Skin of body (tissue), 2 donors: ENCODE results near the gene HID1. TPM values are rescaled to one million over a fixed set of nuclear protein-coding genes. Genes with fewer than 3 reads are reported as not detected.
"Not testable (repeated sequence)": the region's sequence is repeated elsewhere in the genome, so short reads cannot be mapped to it uniquely, and the experiment has no call there.

Experiments
- DNase-seq: peaks from one replicate; lab custom pipeline; 2025; lab: John Stamatoyannopoulos, UW
- total RNA-seq: library from RNA; depleted of rRNA; stranded (reverse); fragments of >200 nt; gene quantifications from one replicate; pipeline ENCODE4 v1.2.3, GENCODE V29; 2014

Gene HID1
- total RNA-seq, 1 donor from 2014 or later: 4.0 TPM

- DNase-seq: no peak
These were observed 48.2 kb downstream of the HID1 start, which contains the start of gene OTOP2 for GRCh38 chr17:74924250-74924948. OTOP2 (plus strand) TSS chr17:74924273; CDS start chr17:74924633, 360 bp downstream.

GRCh38 chr17:74923538-74924249 is 48.9 kb downstream of the HID1 start:
- DNase-seq: no peak

DNA sequence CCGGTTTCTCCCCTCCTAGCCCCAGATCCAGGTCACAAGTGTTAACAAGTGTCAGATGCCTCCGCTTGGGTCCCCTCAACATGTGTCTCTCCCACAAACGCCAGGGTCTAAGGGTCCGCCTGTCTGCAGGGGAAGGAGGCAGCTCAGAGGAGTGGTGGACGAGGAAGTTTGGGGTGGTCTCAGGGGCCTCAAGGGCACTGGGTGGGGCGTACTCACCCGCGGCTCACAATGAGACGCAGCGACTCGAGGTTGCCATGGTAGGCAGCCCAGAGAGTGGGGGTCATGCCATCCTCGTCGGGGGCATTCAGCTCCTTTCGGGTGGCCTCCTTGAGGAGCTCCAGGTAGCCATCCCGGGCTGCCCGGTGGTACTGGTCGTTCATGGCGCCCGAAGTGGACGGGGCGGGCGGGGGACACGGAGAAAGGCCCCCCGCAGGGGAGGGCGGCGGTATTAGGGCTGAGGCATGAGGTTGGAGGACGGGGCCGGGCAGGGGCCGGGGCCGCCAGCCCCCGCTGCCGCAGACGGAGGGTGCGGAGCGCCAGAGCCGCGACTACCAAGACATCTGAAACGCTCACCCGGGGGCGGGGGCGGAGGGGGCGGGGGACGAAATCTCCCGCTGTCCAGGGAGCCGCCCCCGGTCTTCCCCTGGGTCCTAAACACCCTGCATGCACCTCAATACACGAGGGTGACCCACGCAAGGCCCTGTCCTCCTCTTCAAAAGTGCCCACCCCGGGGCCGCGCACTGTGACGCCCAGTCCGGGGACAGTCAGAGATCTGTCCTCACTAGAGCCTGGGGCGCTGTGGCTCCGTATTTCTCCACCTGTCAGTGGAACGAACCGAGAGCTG is 49.6 kb downstream of the HID1 start, which contains the start of gene USH1G:
Gene USH1G, minus strand, starts transcription at position 562 of the 844 bp plus-strand sequence. Its CDS starts 182 bp downstream, at position 380.
- no peak for DNase-seq

GRCh38 chr17:74922172-74922571 is 50.4 kb downstream of the HID1 start:
- DNase-seq: no peak

GRCh38 chr17:74921769-74922168 is 50.8 kb downstream of the HID1 start:
- DNase-seq: no peak

DNA sequence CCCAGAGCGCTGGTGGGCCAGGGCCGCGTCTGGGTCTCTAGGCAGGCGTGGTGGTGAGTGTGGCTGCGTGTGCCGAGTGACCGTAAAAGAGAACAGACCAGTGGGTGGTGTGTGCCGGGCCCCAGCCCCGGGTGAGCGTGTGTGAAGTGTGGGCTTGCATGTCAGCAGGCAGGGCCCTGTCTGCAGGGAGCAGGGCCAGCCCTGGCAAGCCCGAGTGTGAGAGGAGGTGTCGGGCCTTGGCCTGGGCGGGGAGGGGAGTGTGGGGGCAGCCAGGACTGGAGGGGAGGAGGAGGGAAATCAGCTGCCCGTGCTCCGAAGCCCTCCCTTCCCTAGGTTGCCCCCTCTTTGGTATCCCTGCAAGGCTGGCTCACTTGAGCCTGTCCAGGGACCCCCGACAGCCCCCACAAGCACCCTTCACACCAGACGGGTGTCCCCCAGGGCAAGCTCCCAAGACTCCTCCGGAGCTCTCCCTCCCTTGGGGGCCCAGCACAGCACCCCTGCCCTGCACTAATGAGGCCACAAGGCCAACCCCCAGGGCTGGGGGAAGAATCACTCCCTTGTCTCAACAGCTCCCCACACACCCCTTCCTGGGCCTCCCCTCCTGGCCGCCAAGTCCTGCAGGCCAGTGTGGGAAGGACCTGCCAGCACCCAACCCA is 51.4 kb downstream of the HID1 start:
- DNase-seq: no peak

- DNase-seq: no peak
These were observed 51.9 kb downstream of the HID1 start for GRCh38 chr17:74920642-74921025.

- no peak for DNase-seq
These were observed 52.3 kb downstream of the HID1 start for GRCh38 chr17:74920306-74920620.

- no peak for DNase-seq
These were observed 52.9 kb downstream of the HID1 start for GRCh38 chr17:74919440-74920305.

DNA sequence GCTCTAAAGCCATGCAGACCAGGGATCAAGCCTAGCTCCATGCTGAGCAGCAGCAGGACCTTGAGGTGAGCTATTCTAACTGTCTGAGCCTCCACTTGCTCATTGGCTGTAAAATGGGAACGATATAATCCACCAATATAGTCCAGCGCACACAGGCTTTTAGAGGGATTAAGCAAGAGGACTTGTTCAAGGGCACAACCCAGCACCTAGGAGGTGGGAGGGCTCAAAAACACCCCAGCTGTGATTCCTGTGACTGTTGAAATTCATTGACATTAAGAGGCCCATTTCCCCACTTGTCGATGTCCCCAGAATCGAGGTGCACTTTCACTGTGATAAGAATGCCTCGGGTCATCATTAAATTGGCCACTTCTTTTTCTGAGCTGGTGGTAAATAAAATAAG is 53.7 kb downstream of the HID1 start:
- DNase-seq: no peak

GRCh38 chr17:74917430-74917829 is 55.1 kb downstream of the HID1 start:
- no peak for DNase-seq

- DNase-seq: no peak
These were observed 55.7 kb downstream of the HID1 start for GRCh38 chr17:74916851-74917199.

DNA sequence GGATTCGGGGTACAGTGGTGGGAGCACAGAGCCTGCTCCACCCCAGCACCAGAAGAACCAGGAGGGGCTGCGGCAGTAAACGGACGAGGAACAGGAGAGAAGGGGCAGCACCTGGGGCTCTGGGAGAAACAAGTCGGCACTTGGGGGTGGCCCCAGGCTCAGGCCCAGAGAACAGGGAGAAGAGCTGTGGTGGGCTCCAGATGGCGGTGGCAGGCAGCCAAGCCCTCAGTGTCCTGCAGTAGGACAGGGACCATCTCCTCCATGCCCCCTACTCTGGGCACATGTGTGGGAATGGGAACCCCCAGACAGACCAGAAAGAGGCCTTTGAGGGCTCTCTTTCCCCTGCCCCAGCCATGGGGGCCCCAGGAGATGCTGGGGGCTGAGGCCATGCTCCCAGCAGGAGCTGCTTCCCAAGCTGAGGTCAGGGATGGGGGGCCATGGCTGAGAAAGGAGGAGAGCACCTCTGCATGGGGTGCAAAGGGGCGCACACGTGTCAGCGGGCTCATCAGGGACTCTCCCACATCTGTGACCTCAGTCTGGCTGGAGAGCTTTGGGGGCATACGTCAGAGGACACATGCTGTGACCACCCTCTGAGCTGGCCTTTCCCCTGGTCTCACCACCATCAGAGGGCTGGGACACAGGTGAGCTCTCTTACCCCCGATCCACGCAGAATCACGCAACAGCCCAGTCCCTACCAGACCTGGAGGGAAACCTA is 56.3 kb downstream of the HID1 start:
- DNase-seq: no peak

- DNase-seq: not testable (repeated sequence)
These were observed 61.1 kb downstream of the HID1 start for GRCh38 chr17:74911423-74911822.

GRCh38 chr17:74909097-74909496 is 63.5 kb downstream of the HID1 start:
- not testable (repeated sequence) for DNase-seq

DNA sequence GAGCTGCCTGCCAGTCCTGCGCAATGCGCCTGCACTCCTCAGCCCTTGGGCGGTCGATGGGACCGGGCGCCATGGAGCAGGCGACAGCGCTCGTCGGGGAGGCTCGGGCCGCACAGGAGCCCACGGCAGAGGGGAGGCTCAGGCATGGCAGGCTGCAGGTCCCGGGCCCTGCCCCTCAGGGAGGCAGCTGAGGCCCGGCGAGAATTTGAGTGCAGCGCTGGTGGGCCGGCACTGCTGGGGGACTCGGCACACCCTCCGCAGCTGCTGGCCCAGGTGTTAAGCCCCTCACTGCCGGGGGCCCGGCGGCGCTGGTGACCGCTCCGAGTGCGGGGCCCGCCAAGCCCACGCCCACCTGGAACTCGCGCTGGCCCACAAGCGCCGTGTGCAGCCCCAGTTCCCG is 65.5 kb downstream of the HID1 start:
- DNase-seq: no peak

DNA sequence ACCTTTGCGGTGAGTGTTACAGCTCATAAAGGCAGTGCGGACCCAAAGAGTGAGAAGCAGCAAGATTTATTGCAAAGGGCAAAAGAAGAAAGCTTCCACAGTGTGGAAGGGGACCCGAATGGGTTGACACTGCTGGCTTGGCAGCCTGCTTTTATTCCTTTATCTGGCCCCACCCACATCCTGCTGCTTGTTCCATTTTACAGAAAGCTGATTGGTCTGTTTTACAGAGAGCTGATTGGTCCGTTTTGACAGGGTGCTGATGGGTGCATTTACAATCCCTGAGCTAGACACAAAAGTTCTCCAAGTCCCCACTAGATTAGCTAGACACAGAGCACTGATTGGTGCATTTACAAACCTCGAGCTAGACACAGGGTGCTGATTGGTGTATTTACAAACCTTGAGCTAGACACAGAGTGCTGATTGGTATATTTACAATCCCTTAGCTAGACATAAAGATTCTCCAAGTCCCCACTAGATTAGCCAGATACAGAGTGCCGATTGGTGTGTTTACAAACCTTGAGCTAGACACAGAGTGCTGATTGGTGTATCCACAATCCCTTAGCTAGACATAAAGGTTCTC is 66.3 kb downstream of the HID1 start:
- DNase-seq: not testable (repeated sequence)

DNA sequence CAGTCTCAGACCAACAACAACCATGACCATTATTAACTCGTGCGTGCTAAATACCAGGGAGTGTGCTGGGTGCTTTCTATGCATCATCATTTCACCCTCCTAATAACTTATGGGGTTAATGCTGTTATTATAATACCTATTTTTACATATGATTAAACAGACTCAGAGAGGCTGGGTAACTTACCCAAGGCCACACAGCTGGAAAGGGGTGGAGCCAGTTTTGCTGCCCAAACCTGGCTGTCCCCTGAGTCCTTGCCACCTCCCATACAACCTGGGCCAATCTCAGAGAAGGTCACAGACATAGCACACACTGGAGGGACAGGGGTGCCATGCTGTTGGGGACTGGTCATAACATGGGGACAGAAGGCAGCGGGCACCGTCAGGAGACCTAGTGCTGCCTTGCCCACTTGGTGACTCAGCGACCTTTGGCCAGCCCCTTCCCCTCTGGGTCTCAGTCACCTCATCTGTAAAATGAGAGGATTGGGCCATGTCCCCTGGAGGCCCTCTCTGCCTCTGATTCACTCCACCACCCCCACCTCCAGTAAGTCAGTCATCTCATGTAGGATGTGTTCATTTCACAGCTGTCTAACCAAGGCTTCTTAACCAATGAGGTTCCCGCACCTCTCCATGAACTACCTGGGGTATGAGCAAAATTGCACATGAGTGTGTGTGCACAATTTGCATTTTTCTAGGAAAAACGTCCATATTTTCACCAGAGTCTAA is 67.7 kb downstream of the HID1 start:
- DNase-seq: no peak

GRCh38 chr17:74903671-74904070 is 68.9 kb downstream of the HID1 start:
- no peak for DNase-seq
